Measurements from ENCODE around the gene CATSPER1.
"Not testable (repeated sequence)": the region's sequence is repeated elsewhere in the genome, so short reads cannot be mapped to it uniquely, and the experiment has no call there.

The CATSPER1 gene

DNA sequence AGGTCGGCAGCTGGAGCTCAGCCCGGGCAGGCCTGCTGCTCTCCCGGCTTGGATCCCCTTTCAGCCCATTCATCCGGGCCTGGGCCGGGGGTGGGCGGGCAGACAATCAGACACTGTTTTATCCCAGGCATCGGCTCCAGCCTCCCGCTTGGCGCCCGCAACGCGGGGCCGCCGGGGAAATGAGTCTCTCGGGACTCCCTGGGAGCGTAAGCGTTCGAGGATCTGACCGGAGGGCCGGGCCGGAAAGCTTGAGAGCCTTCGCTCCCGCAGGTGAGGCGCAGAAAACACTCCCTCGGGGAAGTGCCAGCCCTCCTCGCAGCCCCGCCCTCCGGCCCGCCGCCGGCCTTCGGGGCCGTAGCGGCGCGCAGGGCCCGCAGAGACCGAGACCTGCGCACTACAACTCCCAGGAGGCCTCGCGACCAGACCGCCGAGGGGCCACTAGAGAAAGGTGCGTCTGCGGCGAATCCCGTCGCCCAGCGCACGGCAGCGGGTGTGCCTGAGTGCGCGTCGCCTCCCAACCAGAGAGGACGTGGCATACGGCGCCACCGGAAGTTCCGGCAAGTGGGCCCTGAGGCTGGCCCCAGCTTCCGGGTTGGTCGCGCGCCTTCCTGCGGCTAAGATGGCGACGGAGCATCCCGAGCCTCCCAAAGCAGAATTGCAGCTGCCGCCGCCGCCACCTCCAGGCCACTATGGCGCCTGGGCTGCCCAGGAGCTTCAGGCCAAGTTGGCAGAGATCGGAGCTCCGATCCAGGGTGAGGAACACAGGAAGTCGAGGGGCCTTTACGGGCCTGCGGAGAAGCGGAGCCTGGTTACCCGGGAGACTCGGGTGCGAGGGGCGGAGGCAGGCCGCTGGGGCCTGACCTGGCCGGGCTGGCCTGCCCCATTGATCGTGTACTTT is 25.7 kb upstream of the CATSPER1 start, which contains the start of gene SF3B2:
Gene SF3B2, plus strand, starts transcription at position 599 of the 898 bp plus-strand sequence. Its CDS starts 21 bp downstream, at position 620.
- DNase-seq (ENCODE audit: low spot score), result peak; percentile 97

DNA sequence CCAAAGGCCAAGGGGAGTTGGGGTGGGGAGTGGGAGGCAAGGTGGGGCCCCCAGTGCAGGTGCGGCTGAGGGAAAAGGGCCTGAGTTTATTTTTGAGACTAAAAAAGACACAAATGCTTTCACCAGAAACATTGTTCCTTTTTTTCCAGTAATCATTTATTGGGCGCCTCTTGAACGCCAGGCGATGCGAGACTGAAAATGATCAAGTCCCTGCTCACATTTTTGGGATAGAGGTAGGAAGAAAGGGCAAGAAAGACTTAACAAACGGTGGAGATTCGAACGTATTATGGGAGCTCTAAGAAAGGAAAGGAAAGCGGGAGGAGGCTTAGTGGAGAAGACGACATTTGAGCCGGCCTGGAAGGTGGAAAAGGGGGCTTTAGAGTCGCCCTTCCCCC is 25.1 kb upstream of the CATSPER1 start:
- DNase-seq (ENCODE audit: low spot score), result no peak

DNA sequence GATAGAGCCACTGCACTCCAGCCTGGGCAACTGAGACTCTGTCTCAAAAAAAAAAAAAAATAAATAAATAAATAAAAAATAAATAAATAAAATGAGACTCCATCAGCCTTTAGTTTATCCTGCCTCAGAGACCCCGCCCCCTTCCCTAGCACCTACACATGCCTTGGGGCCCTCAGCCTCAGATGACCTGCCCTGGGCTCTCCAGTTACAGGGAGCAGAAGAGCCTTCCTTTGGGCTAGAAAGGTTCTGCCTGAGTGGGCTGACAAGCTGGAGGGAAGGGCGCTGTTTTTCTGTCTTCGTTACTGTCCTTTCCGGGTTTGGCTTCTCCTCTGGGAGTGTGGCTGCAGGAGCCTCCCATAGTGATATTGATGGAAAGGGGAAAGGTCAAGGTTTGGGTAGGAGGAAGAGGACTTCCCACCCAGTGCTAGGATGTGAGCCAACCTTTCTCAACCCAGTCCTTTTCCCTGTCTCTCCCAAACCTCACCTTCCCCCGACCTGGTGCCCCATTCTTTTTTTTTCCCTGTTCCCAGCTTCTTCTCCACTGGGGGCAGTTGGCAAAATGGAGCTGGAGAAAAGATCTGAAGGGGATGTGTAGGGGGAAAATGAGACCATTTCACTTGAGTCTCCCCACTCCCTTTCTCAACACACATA is 24.4 kb upstream of the CATSPER1 start:
- DNase-seq (ENCODE audit: low spot score), result no peak

DNA sequence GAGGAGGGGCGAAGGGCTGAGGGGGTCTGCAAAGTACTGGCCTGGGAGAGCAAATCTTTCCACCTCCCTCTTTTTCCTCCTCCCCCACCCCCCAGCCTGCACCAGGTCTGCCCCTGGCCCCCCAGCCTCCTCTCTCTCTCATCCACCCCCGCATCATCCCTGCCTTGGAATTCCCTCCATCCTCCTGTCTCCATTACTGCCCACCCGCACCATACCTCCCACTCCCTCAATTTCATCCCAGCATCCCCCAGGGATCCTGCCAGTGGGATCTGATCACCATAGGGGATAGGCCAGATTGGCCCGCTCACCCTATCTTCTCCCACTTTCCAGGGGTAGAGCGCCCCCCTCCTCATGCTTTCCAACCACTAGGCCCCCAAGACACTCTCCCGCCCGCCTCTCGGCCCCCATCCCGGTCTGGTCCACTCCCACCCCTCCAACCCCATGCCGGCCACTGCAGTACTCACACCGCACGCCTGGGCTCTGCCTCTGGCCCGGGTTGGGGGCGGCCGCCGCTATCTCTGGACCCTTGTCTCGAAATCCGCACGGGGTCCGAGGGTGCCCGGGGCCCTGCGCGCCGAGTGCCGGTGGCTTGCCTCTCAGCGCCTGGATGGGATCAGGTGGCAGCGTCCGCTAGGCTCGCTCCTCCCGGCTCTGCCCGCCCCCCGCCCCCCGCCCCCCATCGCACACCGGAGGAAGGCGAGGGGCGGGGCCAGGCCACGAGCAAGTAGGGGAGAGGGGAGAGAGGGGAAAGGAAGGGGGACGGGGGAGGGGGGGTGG is 22.5 kb upstream of the CATSPER1 start, which contains the start of gene GAL3ST3:
Gene GAL3ST3, minus strand, starts transcription at position 615 of the 777 bp plus-strand sequence. CDS start 3,746 bp downstream, outside the sequence.
- DNase-seq (ENCODE audit: low spot score), result no peak

DNA sequence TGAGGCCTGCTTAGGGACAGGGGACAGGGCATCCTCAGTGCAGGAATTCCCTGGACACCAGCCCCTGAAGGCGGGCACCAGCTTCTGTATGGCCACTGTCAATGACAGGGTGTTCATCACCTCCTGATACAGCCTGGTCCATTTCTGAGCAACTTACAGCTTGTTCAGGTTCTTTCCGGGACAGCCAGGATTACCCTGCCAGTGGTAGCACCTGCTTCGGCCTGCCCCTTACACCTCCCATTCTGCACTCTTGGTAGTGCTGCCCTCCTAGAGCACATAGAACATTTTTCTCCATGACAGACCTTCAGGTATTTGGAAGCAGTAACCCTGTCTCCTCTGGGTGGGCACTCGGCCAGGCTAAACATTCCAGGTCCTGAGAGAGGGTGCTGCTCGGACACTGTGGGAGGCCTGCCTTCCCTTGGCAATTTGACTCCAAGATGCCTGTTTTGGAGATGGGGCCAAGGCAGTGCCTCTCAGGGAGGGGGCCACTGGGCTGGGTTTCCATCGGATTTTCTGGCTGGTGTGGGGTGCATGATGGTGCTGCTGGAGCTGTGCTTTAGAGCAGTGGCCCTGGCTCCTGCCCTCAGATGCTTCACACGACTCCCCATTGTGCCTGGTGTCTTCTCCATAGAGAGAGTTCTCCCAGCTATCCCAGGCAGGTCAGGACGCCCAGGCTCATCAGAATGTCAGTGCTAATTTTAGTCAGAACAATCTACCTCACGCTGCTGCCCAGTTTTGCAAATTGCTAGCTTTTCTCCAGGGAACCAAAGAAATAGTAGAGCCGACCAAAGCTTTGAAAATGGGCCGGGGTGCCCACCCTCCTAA is 21.5 kb upstream of the CATSPER1 start:
- no peak for DNase-seq (ENCODE audit: low spot score)

DNA sequence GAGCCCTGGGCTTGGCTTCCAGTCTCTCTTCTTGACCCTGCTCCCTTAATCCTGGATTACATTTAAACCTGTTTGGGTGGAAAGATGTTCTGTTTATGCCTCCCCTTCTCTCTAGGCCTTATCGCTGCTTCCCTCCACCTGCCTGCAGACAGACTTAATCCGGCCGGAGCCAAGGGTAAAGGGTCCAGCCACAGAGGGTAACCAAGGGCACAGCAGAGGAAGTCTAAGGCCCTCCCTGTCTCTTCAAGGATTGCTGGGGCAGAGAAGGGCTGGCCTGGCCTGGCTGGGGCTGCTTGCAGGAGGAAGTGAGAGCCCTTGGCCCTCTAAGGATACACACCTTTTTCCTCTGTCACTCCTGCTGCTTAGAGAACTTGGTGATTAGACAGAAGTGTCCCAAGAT is 20.6 kb upstream of the CATSPER1 start:
- no peak for DNase-seq (ENCODE audit: low spot score)

DNA sequence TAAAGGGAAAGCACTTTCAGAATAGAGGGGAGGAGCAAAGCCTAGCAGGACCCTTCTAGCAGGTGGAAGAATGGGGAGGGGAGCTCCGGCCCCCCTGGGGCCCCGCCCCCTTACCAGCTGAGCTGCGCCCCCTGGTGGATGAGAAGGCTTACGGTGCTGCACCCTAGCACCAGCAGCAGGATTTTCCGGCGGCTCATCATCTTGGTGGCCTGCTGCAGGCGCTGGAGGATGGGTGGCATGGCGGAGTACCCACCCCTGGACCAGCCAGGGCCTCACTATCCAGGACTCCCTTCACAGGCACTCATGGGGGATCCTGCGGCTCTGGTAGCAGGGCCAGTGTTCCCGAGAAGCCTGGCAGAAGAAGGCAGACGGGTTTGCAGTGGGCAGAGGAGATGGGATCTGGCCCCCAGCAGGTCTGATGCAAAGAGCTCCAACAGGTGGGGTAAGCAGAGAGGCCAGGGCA is 18.9 kb upstream of the CATSPER1 start:
- DNase-seq (ENCODE audit: low spot score), result peak; percentile 83

DNA sequence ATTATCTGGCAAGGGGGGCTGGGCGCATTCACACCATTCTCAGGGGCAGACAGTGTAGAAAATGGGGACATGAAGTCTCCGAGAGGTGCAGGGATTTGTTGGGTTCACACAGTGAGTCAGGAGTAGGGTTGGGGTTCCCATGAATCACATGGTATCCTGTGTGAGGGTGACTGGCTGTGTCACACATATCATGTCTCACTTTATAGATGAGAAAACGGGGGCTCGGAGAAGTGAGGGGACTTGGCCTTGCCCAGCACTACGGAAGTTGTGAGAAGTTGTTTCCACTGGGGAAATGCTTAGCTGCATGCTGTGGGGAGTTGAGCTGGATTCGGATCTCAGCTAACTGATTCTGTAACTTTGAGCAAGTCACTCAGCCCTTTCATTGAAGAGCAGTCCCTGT is 18.5 kb upstream of the CATSPER1 start:
- peak; percentile 60 for DNase-seq (ENCODE audit: low spot score)

DNA sequence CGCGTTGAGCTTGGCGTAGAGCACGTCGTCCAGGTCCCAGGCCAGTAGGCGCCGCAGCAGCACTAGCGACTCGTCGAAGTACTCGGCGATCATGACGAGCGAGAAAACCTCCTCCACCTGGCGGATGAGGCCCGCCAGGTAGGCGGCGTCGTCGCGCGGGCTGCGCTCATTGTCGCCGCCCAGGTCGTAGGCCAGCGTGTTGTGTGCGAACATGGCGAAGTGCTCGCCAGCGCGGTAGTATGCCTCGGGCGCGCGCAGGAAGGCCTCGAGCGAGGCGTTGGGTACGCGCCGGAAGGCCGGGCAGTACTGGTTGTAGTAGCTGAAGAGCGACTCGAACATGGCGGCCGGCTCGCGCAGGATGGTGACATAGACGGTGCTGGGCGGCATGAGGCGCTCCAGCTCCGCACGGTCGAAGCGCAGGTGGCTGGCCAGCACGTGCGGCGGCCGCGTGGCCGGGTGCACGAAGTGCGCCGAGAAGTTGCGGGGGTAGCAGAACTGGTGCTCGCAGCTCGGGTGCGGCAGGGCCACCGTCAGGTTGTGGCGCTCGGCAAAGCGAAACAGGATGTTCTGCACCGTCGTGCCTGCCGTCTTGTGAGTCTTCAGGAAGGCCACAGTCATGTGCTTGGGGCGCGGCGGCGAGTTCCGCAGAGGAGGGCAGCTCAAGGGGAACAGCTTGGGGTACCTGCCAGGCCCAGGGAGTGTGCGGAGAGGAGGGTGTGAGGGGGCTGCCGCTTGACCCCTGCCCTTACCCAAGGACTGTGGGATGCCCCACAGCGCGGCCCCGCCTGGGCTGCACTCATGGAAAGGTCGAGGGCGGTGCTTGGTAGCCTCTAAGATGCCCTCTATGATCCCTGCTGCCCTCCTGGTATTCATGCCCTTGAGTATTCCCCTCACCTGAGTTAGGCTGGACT is 17.0 kb upstream of the CATSPER1 start:
- DNase-seq (ENCODE audit: low spot score), result no peak

DNA sequence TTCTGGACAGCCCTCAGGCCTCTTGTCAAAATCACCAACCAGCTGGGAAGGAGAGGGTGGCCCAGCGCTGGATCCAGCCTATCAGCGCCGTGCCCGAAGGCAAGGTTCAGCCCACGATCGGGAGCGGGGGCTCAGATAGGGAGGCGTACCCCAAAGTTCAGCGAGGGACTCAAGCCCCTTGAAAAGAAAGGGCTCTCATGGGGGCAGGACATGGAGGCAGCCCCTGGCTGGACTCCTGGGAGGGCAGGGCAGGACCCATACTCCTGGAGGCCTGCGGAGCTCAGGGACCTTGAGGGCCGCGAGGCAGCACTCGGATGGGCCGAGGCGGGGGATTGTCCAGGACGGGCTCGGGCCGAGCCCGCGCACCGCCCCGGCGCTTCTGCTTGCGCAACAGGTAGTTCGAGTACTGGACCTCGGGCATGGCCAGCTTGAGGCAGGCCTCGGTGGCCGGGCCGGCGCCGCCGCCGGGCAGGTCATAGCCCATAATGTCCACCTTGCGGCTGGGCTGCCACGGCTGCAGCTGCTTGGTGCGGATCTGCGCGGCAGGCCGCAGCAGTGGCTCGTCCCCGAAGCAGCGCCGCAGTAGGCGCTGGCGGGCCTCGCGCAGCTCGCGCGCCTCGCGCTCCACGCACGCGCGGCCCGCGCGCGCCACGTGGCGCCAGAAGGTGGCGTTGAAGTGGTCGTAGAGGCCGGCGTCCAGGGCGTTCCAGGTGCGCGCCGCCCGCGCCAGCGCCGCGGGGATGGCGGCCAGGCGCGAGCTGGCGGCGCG is 16.1 kb upstream of the CATSPER1 start:
- DNase-seq (ENCODE audit: low spot score), result no peak

DNA sequence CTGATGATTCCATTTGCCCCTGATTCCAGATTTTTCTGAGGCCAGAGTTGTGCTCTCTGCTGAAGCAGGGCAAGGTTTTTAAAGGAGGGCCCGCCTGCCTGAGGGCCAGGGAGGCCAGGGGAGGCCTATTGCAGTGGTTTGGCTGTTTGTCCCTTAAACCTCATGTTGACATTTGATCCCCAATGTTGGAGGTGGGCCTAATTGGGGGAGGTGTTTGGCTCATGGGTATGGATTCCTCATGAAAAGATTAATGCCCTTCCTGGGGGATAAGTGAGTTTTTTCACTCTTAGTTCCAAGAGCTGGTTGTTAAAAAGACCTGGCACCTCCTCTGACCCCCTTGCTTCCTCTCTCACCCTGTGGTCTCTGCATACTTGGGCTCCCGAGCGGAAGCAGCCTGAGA is 13.5 kb upstream of the CATSPER1 start:
- no peak for DNase-seq (ENCODE audit: low spot score)

DNA sequence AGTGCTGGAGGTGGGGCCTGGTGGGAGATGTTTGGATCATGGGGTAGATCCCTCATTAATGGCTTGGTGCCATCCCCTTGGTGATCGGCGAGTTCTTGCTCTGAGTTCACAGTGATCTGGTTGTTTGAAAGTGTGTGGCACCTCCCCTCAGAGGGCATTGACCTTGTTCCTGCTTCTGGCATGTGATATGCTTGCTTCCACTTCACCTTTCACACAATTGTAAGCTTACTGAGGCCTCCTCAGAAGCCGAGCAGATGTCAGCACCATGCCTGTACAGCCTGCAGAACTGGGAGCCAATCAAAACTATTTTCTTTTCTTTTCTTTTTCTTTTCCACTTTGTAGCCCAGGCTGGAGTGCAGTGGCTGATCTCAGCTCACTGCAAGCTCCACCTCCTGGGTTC is 11.0 kb upstream of the CATSPER1 start:
- no peak for DNase-seq (ENCODE audit: low spot score)

DNA sequence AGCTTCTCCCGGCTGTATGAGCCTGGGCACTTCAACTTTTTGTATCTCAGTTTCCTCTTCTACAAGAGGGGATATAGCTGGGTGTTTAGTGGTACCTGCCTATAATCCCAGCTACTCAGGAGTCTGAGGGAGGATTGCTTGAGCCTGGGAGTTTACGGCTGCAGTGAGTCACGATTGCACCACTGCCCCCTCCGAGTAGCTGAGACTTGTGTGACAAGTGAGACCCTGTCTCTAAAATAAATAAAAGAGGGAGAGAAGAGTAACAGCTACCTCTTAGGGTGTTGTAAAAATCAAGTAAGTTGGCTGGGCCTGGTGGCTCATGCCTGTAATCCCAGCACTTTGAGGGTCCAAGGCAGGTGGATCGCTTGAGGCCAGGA is 10.0 kb upstream of the CATSPER1 start:
- DNase-seq (ENCODE audit: low spot score), result no peak

DNA sequence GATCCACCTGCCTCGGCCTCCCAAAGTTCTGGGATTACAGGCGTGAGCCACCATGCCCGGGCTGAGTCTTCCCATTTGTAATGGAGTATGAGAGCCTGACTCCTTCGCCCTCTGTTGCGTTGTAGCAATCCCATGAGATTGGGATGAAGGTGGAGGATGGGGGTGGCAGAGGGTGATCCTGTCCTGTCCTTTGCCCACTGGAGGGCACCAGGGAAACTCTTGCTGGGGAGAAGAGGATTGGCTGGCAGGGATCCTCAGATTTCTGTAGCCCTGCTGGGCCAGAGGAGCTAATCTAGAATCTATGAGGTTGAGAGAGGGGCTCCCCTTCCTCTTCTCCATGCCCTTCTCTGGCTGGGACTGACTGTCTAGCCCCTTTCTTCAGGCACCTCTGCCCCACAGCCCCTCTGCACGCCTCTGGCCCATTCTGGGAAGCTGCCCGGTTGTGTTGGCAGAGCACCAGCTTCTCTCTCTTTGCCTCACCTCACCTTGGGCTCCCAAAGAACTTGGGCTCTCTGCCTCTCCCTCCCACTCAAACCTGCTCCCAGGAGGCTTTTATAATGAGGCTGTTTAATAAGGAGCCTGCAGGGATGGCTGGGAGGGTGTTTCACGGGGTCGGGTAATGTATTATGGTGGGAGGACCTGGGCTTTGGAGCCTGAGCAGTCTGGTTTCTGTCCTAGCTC is 9.5 kb upstream of the CATSPER1 start:
- DNase-seq (ENCODE audit: low spot score), result no peak

DNA sequence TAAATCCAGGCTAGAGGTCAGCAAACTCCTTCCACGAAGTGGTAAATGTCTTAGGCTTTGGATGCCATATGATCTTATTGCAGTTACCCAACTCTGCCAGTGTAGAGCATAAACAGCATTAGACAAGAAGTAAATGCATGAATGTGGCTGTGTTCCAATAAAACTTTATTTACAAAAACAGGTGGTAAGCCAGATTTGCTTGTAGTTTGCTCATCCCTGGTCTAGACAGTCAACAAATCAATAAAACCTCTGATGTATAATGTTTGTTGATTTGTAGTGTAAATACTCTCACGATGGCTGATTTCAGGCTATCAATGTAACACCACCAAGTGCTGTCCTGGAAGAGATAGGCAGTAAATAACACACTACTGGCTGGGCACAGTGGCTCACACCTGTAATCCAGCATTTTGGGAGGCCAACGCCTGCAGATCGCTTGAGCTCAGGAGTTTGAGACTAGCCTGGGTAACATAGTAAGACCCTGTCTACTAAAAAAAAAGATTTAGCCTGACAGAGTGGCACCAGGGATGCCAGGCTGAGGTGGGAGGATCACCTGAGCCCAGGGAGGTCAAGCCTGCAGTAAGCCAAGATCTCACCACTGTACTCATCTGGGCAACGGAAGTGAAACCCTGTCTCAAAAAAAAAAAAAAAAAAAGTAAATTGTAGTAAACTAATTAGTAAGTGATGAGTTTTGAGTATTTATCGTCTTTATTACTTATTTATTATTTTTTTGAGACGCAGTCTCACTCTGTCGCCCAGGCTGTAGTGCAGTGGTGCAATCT is 6.9 kb upstream of the CATSPER1 start:
- DNase-seq (ENCODE audit: low spot score), result no peak

DNA sequence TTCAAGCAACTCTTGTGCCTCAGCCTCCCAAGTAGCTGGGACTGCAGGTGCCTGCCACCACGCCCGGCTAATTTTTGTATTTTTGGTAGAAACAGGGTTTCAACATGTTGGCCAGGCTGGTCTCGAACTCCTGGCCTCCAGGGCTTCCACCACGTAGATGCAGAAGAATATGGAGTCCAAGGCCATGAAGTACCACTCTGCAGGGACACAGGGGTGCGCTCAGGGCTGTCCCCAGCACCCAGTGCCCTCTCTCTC is 3.2 kb downstream of the CATSPER1 start:
- DNase-seq (ENCODE audit: low spot score), result not testable (repeated sequence)

DNA sequence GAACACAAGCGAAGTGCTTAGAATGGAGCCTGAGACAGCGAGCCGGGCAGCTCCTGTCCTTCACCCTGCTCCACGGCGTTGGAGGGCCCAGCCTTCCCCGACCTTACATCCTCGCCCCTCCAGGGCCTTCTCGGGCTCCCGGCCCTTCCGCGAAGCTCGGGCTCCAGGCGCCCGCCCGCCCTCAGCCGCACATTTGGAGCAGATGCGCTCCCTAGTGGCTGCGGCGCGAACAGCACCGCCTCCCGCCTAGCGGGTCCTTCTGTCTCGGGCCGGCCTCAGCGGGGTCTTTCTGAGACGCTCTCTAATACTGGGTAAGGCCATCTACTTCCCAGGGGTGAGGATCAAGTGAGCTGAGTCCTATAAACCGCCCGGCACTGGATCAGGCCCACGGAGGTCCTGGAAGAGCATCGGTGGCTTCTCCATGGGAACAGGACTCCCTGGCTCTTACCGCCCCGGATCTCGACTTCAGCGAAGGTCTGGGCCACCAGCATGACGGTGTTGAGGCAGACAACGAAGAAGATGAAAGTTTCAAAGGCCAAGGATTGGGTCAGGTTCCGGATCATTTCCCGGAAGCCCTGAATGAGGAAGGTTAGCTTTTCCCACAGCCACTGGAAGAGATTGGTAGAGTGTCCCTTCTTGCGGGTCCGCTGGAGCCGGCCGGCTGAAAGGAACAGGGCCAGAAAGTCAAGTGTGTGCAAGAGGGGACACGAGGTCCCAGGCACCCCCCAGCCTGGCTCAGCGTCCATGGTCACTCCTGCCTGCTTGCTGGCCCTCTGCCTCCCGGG is 3.7 kb downstream of the CATSPER1 start:
- DNase-seq (ENCODE audit: low spot score), result peak; percentile 75
